ENCODE measurements around the gene HPN. TPM values are rescaled to one million over a fixed set of nuclear protein-coding genes. Genes with fewer than 3 reads are reported as not detected.

Gene HPN
- total and polyA plus RNA-seq, 2 of the 13 experiments (the other 11 are each of a cell fraction or from before 2014, with no cell fraction given) = 46.7 to 261 TPM

DNA sequence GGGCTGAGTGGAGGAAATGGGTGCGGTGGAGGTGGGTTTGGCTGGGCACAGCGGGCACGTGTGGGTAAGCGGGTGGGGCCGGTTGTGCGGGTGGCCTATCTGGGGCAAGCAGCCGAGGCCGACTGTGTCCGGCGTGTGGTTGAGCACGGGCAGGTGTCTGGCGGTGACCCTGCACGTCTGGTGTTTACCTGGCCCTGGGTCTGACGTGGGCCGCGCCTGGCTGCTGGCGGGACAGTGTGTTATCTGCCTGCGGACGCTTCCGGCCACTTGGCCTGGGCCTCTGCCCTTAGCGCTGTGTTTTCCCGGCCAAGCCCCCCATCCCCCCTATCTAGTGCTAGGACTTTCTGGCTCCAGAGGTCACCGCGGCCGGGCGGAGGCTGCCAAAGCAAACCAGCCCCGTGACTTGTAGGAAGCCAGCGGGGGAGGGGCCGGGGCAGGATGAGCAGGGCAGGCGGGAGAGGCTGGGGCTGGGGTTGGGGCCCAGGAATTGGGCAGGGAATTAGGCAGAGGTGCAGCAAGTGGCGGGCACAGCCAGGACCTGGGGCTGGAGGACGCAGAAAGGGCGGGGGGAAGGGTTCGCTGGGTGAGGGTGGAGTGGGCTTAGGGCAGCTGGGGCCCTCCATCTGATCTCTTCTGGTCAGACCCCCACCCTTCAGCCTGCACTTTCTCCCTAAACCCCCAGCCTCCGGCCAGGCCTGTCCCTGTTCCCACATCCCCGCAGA, 534 bp upstream of the HPN start (continued):
- TF ChIP-seq, protein P1, sequence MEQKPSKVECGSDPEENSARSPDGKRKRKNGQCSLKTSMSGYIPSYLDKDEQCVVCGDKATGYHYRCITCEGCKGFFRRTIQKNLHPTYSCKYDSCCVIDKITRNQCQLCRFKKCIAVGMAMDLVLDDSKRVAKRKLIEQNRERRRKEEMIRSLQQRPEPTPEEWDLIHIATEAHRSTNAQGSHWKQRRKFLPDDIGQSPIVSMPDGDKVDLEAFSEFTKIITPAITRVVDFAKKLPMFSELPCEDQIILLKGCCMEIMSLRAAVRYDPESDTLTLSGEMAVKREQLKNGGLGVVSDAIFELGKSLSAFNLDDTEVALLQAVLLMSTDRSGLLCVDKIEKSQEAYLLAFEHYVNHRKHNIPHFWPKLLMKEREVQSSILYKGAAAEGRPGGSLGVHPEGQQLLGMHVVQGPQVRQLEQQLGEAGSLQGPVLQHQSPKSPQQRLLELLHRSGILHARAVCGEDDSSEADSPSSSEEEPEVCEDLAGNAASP (CRISPR knock-in tag; IDR thresholded peaks at IDR 0.05; ENCODE audit: borderline replicate concordance) = peak; percentile 90
- no peak; the same call in none of the 2 replicates for TF ChIP-seq ZNF350 (CRISPR knock-in tag; IDR thresholded peaks at IDR 0.05; ENCODE audit: borderline replicate concordance, low read depth)
- no peak; the same call in 1 of the 2 replicates for TF ChIP-seq ZNF572 (CRISPR knock-in tag; IDR thresholded peaks at IDR 0.05)
- TF ChIP-seq, protein P2, sequence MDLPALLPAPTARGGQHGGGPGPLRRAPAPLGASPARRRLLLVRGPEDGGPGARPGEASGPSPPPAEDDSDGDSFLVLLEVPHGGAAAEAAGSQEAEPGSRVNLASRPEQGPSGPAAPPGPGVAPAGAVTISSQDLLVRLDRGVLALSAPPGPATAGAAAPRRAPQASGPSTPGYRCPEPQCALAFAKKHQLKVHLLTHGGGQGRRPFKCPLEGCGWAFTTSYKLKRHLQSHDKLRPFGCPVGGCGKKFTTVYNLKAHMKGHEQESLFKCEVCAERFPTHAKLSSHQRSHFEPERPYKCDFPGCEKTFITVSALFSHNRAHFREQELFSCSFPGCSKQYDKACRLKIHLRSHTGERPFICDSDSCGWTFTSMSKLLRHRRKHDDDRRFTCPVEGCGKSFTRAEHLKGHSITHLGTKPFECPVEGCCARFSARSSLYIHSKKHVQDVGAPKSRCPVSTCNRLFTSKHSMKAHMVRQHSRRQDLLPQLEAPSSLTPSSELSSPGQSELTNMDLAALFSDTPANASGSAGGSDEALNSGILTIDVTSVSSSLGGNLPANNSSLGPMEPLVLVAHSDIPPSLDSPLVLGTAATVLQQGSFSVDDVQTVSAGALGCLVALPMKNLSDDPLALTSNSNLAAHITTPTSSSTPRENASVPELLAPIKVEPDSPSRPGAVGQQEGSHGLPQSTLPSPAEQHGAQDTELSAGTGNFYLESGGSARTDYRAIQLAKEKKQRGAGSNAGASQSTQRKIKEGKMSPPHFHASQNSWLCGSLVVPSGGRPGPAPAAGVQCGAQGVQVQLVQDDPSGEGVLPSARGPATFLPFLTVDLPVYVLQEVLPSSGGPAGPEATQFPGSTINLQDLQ (CRISPR knock-in tag; IDR thresholded peaks at IDR 0.05) = peak; percentile 19; the same call in 1 of the 2 replicates
- TF ChIP-seq THYN1 (CRISPR knock-in tag; IDR thresholded peaks at IDR 0.05; ENCODE audit: borderline replicate concordance, low read depth) = 0 out of 2 replicates have a peak, but pooled peaks have one; percentile 56
- TF ChIP-seq ZNF878 (CRISPR knock-in tag; IDR thresholded peaks at IDR 0.05) = peak; percentile 93; the same call in 1 of the 2 replicates
- TF ChIP-seq, protein P3, sequence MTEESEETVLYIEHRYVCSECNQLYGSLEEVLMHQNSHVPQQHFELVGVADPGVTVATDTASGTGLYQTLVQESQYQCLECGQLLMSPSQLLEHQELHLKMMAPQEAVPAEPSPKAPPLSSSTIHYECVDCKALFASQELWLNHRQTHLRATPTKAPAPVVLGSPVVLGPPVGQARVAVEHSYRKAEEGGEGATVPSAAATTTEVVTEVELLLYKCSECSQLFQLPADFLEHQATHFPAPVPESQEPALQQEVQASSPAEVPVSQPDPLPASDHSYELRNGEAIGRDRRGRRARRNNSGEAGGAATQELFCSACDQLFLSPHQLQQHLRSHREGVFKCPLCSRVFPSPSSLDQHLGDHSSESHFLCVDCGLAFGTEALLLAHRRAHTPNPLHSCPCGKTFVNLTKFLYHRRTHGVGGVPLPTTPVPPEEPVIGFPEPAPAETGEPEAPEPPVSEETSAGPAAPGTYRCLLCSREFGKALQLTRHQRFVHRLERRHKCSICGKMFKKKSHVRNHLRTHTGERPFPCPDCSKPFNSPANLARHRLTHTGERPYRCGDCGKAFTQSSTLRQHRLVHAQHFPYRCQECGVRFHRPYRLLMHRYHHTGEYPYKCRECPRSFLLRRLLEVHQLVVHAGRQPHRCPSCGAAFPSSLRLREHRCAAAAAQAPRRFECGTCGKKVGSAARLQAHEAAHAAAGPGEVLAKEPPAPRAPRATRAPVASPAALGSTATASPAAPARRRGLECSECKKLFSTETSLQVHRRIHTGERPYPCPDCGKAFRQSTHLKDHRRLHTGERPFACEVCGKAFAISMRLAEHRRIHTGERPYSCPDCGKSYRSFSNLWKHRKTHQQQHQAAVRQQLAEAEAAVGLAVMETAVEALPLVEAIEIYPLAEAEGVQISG (CRISPR knock-in tag; IDR thresholded peaks at IDR 0.05) = peak; percentile 88
- no peak for TF ChIP-seq NFIC (IDR thresholded peaks at IDR 0.05; ENCODE audit: low read length)
- TF ChIP-seq ZNF256 (CRISPR knock-in tag; conservative IDR thresholded peaks at IDR 0.05) = no peak
- no peak for TF ChIP-seq PCBP2 (optimal IDR thresholded peaks at IDR 0.05; ENCODE audit: low read depth, low read length, poor library complexity, severe bottlenecking)
- TF ChIP-seq ZNF569 (CRISPR knock-in tag; IDR thresholded peaks at IDR 0.05; ENCODE audit: borderline replicate concordance) = no peak
- TF ChIP-seq KDM3A (CRISPR knock-in tag; IDR thresholded peaks at IDR 0.05; ENCODE audit: low read depth) = no peak; the same call in 1 of the 2 replicates
- peak; percentile 97 for TF ChIP-seq ATF7-NPFF (CRISPR knock-in tag; IDR thresholded peaks at IDR 0.05; ENCODE audit: low read depth)
- no peak for TF ChIP-seq ZNF24 (IDR thresholded peaks at IDR 0.05)
- peak; percentile 81 for TF ChIP-seq BRD4 (CRISPR knock-in tag; IDR thresholded peaks at IDR 0.05)
- TF ChIP-seq, protein P4, sequence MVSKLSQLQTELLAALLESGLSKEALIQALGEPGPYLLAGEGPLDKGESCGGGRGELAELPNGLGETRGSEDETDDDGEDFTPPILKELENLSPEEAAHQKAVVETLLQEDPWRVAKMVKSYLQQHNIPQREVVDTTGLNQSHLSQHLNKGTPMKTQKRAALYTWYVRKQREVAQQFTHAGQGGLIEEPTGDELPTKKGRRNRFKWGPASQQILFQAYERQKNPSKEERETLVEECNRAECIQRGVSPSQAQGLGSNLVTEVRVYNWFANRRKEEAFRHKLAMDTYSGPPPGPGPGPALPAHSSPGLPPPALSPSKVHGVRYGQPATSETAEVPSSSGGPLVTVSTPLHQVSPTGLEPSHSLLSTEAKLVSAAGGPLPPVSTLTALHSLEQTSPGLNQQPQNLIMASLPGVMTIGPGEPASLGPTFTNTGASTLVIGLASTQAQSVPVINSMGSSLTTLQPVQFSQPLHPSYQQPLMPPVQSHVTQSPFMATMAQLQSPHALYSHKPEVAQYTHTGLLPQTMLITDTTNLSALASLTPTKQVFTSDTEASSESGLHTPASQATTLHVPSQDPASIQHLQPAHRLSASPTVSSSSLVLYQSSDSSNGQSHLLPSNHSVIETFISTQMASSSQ (IDR thresholded peaks at IDR 0.05; ENCODE audit: low read depth) = peak; percentile 82
- TF ChIP-seq, protein P4 (CRISPR knock-in tag; IDR thresholded peaks at IDR 0.05; ENCODE audit: borderline replicate concordance) = peak; percentile 94
- no peak for TF ChIP-seq CCAR2 (optimal IDR thresholded peaks at IDR 0.05; ENCODE audit: low read depth, low read length)
